Caco-2 (cell line): ENCODE results near the gene ANGPTL2. TPM values are rescaled to one million over a fixed set of nuclear protein-coding genes. Genes with fewer than 3 reads are reported as not detected.

ENCODE experiments used
- BruUV-seq: library from RNA; stranded (reverse); fragments of 400-500 nt; replicated peaks from 2 replicates; lab custom pipeline; 2021; lab: Mats Ljungman, UMichigan
- CTCF ChIA-PET: fragments of 300-600 bp; sonication (Branson Sonifier 250); formaldehyde crosslinking; loops from one replicate; lab custom pipeline; 2022; ENCODE audit warnings: antibody characterized with exemption; lab: Charles Lee
- POLR2A ChIA-PET: fragments of 300-600 bp; sonication (Branson Sonifier 250); formaldehyde crosslinking; loops from one replicate; lab custom pipeline; 2022; ENCODE audit warnings: antibody characterized with exemption; lab: Charles Lee
- DNase-seq, 2 experiments: peaks; one replicate each; pipeline versions ENCODE4 v3.0.0 to v3.0.0-alpha.2; 2020 to 2022
- H3K27me3 ChIP-seq: replicated peaks from 2 replicates; pipeline ENCODE4 v1.6.0; 2011; ENCODE audit warnings: low read length; ENCODE audit not compliant: control insufficient read depth, insufficient read depth
- H3K36me3 ChIP-seq: 2 replicates; pipeline ENCODE4 v1.5.1; 2011; ENCODE audit warnings: low read length; ENCODE audit not compliant: control insufficient read depth, insufficient read depth
- H3K4me1 ChIP-seq: fragments of 250-450 bp; sonication (Bioruptor Pico); 2 replicates; pipeline ENCODE4 v1.5.1; 2020; ENCODE audit warnings: mild to moderate bottlenecking
- H3K4me3 ChIP-seq: 2 replicates; pipeline ENCODE4 v1.5.1; 2011; ENCODE audit warnings: low read depth, mild to moderate bottlenecking, control low read depth, low read length
- H3K9me3 ChIP-seq: fragments of 250-450 bp; sonication (Bioruptor Pico); 2 replicates; pipeline ENCODE4 v1.5.1; 2020; ENCODE audit warnings: mild to moderate bottlenecking, moderate library complexity
- H3K27ac Mint-ChIP-seq: one replicate; pipeline ENCODE4 v1.8.0; 2022; ENCODE audit warnings: mixed read lengths; ENCODE audit not compliant: unreplicated experiment
- H3K27me3 Mint-ChIP-seq: one replicate; pipeline ENCODE4 v1.8.0; 2022; ENCODE audit warnings: mixed read lengths; ENCODE audit not compliant: insufficient read depth, unreplicated experiment
- H3K36me3 Mint-ChIP-seq: one replicate; pipeline ENCODE4 v1.8.0; 2022; ENCODE audit warnings: mild to moderate bottlenecking, mixed read lengths; ENCODE audit not compliant: insufficient read depth, unreplicated experiment
- H3K4me1 Mint-ChIP-seq: one replicate; pipeline ENCODE4 v1.8.0; 2022; ENCODE audit warnings: low read depth, mixed read lengths; ENCODE audit not compliant: unreplicated experiment
- H3K4me3 Mint-ChIP-seq: one replicate; pipeline ENCODE4 v1.8.0; 2022; ENCODE audit warnings: mild to moderate bottlenecking, moderate library complexity, mixed read lengths; ENCODE audit not compliant: unreplicated experiment
- H3K9me3 Mint-ChIP-seq: one replicate; pipeline ENCODE4 v1.8.0; 2022; ENCODE audit warnings: mixed read lengths; ENCODE audit not compliant: unreplicated experiment
- CTCF ChIP-seq, 2 experiments: fragments of 200-600 bp in 1 of 2; IDR thresholded peaks; 1 replicate in 1 of 2; 2 replicates in 1 of 2; pipeline versions ENCODE4 v1.5.1 to v1.8.0; 2011 to 2022; ENCODE audit warnings: antibody characterized with exemption in 1 of 2, control low read depth in 1 of 2, inconsistent platforms in 1 of 2, low read depth in 1 of 2, low read length in 1 of 2, mild to moderate bottlenecking in 1 of 2, moderate library complexity in 1 of 2; ENCODE audit not compliant: insufficient read depth in 1 of 2, severe bottlenecking in 1 of 2, unreplicated experiment in 1 of 2
- intact Hi-C: fragments of 100-400 bp; cut with micrococcal nuclease; formaldehyde crosslinking; loops from one replicate; pipeline ENCODE4 v1.10.0; 2022; ENCODE audit not compliant: unreplicated experiment
- total RNA-seq: library from RNA; stranded (reverse); gene quantifications from 2 replicates; pipeline ENCODE4 v1.2.3, GENCODE V29; 2022

ANGPTL2 gene
- total RNA-seq, 1 experiment from 2014 or later: not detected

- CTCF ChIA-PET: no interaction called here
- Mint-ChIP-seq H3K4me1 (peaks cover 30% of the 10 kb centered on the region), H3K9me3 (no peaks in the 10 kb centered on the region), H3K27me3 (no peaks in the 10 kb centered on the region), H3K4me3 (no peak overlapping the region), H3K27ac (no peak overlapping the region), H3K36me3 (peaks cover 12% of the 10 kb centered on the region)
- H3K4me3 ChIP-seq: no peak overlapping the region
- peaks cover 2% of the 10 kb centered on the region; the same call in 1 of the 2 replicates for H3K36me3 ChIP-seq
- TF ChIP-seq CTCF (IDR thresholded peaks at IDR 0.05; ENCODE audit: insufficient read depth in 1 of 2, low read depth in 1 of 2, low read length in 1 of 2, severe bottlenecking in 1 of 2, unreplicated experiment in 1 of 2): no peak
- peaks cover 40% of the 10 kb centered on the region for H3K4me1 ChIP-seq
- POLR2A ChIA-PET: no interaction called here
- H3K9me3 ChIP-seq: no peaks in the 10 kb centered on the region; the same call in 1 of the 2 replicates
- no peaks in the 10 kb centered on the region for H3K27me3 ChIP-seq
- intact Hi-C loops: no loop called here
- DNase-seq: no peak
- BruUV-seq: no TSS peak
Measured at GRCh38 chr9:127081250-127082185, 40.9 kb downstream of the ANGPTL2 start.

- Mint-ChIP-seq H3K36me3 (peaks cover 18% of the 10 kb centered on the region), H3K4me3 (no peak overlapping the region), H3K27ac (no peak overlapping the region), H3K27me3 (no peaks in the 10 kb centered on the region), H3K4me1 (peaks cover 48% of the 10 kb centered on the region), H3K9me3 (no peaks in the 10 kb centered on the region)
- Histone ChIP-seq H3K4me3 (no peak overlapping the region), H3K27me3 (no peaks in the 10 kb centered on the region), H3K4me1 (peaks cover 51% of the 10 kb centered on the region), H3K9me3 (no peaks in the 10 kb centered on the region; the same call in 1 of the 2 replicates), H3K36me3 (peaks cover 2% of the 10 kb centered on the region; the same call in 1 of the 2 replicates)
- no peak for TF ChIP-seq CTCF (IDR thresholded peaks at IDR 0.05; ENCODE audit: insufficient read depth in 1 of 2, low read depth in 1 of 2, low read length in 1 of 2, severe bottlenecking in 1 of 2, unreplicated experiment in 1 of 2)
- CTCF ChIA-PET: no interaction called here
- DNase-seq: no peak
- POLR2A ChIA-PET: interaction anchor here (0.8 kb wide), 1 partner anchor 13 kb away, joined by 3 read pairs; no protein-coding TSS in a partner anchor
- no TSS peak for BruUV-seq
- intact Hi-C loops: loop anchor here (5.0 kb wide), 2 partner anchors 48 to 118 kb away; no protein-coding TSS in a partner anchor
Measured at GRCh38 chr9:127079446-127080140, 42.8 kb downstream of the ANGPTL2 start.

- BruUV-seq: no TSS peak
- H3K9me3 ChIP-seq: no peaks in the 10 kb centered on the region; the same call in 1 of the 2 replicates
- TF ChIP-seq CTCF (IDR thresholded peaks at IDR 0.05; ENCODE audit: insufficient read depth in 1 of 2, low read depth in 1 of 2, low read length in 1 of 2, severe bottlenecking in 1 of 2, unreplicated experiment in 1 of 2): no peak
- POLR2A ChIA-PET: interaction anchor here (0.8 kb wide), 1 partner anchor 12 kb away, joined by 3 read pairs; no protein-coding TSS in a partner anchor
- Mint-ChIP-seq H3K27me3 (no peaks in the 10 kb centered on the region), H3K36me3 (peaks cover 18% of the 10 kb centered on the region), H3K4me3 (no peak overlapping the region), H3K27ac (no peak overlapping the region), H3K4me1 (peaks cover 49% of the 10 kb centered on the region), H3K9me3 (no peaks in the 10 kb centered on the region)
- no peaks in the 10 kb centered on the region for H3K27me3 ChIP-seq
- no peak for DNase-seq
- intact Hi-C loops: loop anchor here (5.0 kb wide), 2 partner anchors 48 to 118 kb away; no protein-coding TSS in a partner anchor
- no peak overlapping the region for H3K4me3 ChIP-seq
- H3K36me3 ChIP-seq: peaks cover 2% of the 10 kb centered on the region; the same call in 1 of the 2 replicates
- peaks cover 51% of the 10 kb centered on the region for H3K4me1 ChIP-seq
- CTCF ChIA-PET: no interaction called here
Measured at GRCh38 chr9:127078988-127079387, 43.4 kb downstream of the ANGPTL2 start.
